ENCODE results near the gene NKX2-2.

NKX2-2 gene

GRCh38 chr20:21522481-21523280 is 8.8 kb upstream of the NKX2-2 start:
- no peak overlapping the region for H3K4me3 ChIP-seq (replicated peaks; ENCODE audit: low read depth, low read length)
- TF ChIP-seq, protein P1, sequence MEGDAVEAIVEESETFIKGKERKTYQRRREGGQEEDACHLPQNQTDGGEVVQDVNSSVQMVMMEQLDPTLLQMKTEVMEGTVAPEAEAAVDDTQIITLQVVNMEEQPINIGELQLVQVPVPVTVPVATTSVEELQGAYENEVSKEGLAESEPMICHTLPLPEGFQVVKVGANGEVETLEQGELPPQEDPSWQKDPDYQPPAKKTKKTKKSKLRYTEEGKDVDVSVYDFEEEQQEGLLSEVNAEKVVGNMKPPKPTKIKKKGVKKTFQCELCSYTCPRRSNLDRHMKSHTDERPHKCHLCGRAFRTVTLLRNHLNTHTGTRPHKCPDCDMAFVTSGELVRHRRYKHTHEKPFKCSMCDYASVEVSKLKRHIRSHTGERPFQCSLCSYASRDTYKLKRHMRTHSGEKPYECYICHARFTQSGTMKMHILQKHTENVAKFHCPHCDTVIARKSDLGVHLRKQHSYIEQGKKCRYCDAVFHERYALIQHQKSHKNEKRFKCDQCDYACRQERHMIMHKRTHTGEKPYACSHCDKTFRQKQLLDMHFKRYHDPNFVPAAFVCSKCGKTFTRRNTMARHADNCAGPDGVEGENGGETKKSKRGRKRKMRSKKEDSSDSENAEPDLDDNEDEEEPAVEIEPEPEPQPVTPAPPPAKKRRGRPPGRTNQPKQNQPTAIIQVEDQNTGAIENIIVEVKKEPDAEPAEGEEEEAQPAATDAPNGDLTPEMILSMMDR (IDR thresholded peaks at IDR 0.05; ENCODE audit: low read depth, low read length, missing control alignments) = no peak
- DNase-seq (ENCODE audit: extremely low read depth, low read depth) = no peak

DNA sequence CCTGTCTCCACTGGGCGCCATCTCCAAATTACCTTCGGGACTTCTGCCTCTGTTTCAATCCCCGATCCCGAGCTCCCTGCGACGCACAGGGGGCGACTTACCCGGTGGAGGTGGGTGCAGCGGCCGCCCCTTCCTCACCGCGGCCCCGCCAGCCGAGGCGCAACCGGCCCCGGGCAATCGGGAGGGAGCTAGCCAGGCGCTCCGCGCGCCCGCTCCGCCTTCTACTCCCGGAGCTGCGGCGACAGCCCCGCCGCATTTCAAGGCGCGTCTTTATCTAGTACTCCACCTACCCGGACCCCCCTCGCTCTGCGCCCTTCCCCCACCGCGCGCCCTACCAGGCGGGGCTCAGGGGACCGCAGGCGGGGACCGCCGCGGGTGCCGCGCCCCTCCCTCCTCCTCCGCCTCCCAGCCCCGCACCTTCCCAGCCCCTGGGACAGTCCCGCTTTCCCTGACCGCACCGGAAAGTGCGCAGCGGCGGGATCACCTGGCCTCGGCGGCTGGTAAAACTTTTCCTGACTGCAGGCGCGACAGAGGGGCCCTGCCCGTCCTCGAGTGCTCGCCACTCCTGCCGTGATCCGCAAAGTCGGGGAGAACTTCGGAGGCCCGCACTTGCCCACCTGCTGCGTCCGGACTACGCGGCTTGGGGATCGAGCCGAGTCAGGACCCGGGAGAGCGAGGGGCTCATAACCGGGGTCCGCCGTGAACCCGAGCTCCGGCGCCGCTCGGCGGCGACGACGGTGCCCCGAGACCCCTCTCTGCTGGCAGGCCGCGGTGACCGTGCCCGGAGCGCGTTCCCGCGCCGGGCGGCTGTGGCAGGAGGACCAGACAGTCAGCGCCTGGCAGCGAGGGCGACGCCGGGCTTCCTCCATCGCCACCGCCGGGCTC is 8.0 kb upstream of the NKX2-2 start:
- TF ChIP-seq, protein P1 (IDR thresholded peaks at IDR 0.05; ENCODE audit: low read depth, low read length, missing control alignments) = no peak
- no peak for DNase-seq (ENCODE audit: extremely low read depth, low read depth)
- no peak overlapping the region for H3K4me3 ChIP-seq (replicated peaks; ENCODE audit: low read depth, low read length)

DNA sequence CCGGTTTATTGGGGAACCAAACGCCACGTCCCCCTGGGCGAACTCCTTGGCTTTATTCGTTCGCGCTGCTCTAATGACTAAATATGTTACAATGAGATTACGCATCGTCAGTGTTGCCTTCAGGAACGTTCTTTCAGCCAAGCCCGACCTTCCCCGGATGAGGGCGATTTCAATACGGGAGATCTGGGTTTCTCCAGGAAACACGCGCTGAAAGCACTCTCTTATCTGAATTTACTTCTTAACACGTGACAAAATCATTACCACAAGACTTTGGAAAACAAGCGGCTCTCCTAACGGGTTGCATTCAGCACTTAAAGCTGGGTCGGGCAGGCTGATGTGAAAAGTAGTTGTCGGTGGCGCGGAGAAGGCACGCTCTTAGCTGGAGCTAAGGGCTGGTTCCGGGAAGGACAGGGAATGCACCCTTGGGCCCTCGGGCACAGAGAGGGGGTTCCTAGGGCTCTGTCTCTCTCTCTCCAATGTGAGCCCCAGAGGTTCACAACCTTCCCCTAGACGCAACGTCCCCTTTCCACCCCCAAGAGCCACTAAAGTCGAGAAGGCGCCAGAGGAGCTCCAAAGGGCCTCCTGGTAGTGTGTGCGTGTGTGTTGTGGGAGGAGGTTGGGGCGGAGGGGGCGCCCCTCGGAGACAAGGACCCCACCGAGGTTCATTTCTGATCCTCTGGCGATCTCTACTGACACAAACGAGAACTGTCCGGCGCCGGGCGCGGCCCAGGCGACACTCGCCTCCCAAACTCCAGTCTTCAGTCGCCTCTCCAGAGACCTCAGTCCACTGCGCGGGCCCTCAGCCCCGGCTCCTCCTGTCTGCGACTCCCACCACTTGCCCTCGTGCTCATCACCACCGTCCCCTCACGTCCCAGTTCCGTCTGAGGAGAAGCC is 7.1 kb upstream of the NKX2-2 start:
- no peak overlapping the region for H3K4me3 ChIP-seq (replicated peaks; ENCODE audit: low read depth, low read length)
- DNase-seq (ENCODE audit: extremely low read depth, low read depth) = no peak
- TF ChIP-seq, protein P1 (IDR thresholded peaks at IDR 0.05; ENCODE audit: low read depth, low read length, missing control alignments) = no peak

DNA sequence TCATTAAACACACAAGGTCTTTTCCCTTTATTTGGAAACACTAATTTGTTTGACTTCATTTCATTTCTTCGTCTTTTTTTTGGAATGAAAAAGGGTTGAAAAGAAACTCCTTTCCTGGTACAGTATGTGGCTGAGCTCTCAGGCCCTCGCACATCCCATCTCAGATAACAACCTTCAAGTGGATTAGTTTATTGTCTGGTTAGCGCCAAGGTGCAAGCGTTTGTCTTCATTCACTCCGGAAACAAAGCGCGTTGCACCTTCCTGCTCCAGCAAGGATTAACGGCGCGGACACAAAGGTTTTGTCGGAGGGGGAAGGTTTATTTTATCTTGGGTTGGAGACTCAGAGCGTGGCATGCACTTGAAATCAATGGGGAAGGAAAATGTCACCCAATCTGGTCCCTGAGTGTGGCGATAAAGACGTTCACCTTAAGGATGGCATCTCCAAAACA is 5.3 kb upstream of the NKX2-2 start:
- H3K4me3 ChIP-seq (replicated peaks; ENCODE audit: low read depth, low read length) = no peak overlapping the region
- TF ChIP-seq, protein P1 (IDR thresholded peaks at IDR 0.05; ENCODE audit: low read depth, low read length, missing control alignments) = no peak
- DNase-seq (ENCODE audit: extremely low read depth, low read depth) = no peak

DNA sequence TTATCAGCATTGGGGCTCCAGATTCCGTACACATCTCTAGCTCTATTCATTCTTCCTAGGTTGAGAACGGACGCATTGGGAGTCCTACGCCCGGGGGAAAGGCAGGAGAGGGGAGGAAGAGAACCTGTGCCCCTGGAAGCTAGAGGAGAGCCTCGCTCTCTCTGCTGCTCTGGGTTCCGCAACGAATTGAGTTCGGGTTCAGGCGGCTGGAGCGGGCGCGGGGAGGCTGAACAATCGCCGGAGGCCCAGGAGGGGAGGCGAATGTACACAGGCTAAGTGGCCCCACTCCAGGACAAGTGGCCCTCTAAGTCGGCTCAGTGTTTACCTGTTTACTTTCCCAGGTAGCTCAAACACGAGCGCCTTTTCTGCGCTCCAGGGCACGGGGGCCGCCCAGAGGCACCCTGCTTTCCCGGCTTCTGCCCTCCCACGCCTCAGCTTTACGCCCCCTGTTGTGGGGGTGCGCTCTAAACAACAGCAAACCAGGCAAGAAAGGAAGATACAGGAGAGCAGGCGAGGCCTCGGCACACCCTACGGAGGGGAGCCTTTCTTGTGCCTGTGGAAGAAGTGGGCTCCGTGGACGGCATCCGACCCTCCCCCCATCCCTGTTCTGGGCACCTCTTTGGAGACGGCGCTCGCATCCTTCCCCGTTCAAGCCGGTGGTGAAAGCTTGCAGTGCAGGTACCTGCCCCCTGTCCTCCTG is 4.6 kb upstream of the NKX2-2 start:
- no peak overlapping the region for H3K4me3 ChIP-seq (replicated peaks; ENCODE audit: low read depth, low read length)
- DNase-seq (ENCODE audit: extremely low read depth, low read depth) = no peak
- TF ChIP-seq, protein P1 (IDR thresholded peaks at IDR 0.05; ENCODE audit: low read depth, low read length, missing control alignments) = no peak
